Endothelial cell of coronary artery (primary cell): ENCODE data around the gene FA2H. TPM values are rescaled to one million over a fixed set of nuclear protein-coding genes. Genes with fewer than 3 reads are reported as not detected.

Source experiments
- total RNA-seq: library from RNA; depleted of rRNA; stranded (reverse); fragments of >200 nt; gene quantifications from 2 replicates; pipeline ENCODE4 v1.2.3, GENCODE V29; 2014

The FA2H gene
- not detected in 2 replicates for total RNA-seq

GRCh38 chr16:74774223-74775139 is at the start of gene FA2H:
Gene FA2H, minus strand, starts transcription at chr16:74774820. Its CDS starts 65 bp downstream, at chr16:74774755.

GRCh38 chr16:74700438-74701225 is 74.0 kb downstream of the FA2H start, which contains the start of gene MLKL:
Gene MLKL, minus strand, starts transcription at chr16:74700862. Its CDS starts 5,105 bp downstream, at chr16:74695757.

GRCh38 chr16:74666425-74667254 is 108.0 kb downstream of the FA2H start, which contains the start of gene RFWD3:
Gene RFWD3, minus strand, starts transcription at chr16:74666877. Its CDS starts 5,428 bp downstream, at chr16:74661449.

Other genes with a start within 250 kb of the FA2H start
- 99.8 and 224 TPM in 2 replicates for gene GLG1, start 167.7 kb downstream of the FA2H start, total RNA-seq
- gene RFWD3, start 107.9 kb downstream of the FA2H start, total RNA-seq, result 17.1 and 20.7 TPM in 2 replicates
- gene MLKL, start 74.0 kb downstream of the FA2H start, total RNA-seq, result 21.8 and 32.3 TPM in 2 replicates
- 13.1 and 20.2 TPM in 2 replicates for gene WDR59, start 210.3 kb upstream of the FA2H start, total RNA-seq
- gene ZNRF1, start 224.2 kb upstream of the FA2H start, total RNA-seq, result 12.9 and 14.6 TPM in 2 replicates